Measurements from ENCODE around the gene TCTN1.

Gene TCTN1

DNA sequence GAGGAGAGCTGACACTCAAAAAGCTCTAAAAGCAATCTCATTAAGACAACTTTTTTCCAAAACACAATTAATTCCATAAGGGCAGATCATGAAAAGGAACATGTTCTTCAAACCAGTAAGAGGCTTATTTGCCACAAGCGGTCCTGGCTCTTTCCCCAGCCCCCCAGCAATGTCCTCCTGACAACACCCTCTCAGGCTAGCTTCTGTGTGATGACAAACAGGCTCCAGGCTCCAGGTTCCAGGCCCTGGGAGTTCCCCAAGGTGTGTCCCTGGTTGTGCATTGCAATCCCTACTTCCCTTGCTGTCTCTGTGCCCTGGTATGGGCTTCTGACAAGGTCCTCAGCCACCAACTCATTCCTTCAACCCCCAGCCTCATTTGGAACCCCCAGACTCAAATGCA lies 66.1 kb downstream of the TCTN1 start:
- DNase-seq (ENCODE audit: low spot score): no peak

DNA sequence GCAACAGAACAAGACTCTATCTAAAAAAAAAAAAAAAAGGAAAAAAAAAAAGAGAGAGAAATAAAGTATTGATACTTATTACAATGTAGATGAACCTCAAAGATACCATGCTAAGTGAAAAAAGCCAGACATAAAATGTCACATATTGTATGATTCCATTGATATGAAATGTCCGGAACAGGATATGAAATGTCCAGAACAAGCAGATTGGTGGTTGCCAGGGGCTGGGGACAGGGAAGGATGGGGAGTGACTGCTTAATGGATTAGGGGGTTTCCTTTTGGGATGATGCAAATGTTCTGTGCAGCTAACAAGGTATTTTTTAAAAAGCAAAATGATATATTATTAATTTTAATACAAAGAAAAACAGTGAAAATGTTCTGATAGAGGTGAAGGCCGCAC lies 70.0 kb downstream of the TCTN1 start:
- DNase-seq (ENCODE audit: low spot score): no peak

DNA sequence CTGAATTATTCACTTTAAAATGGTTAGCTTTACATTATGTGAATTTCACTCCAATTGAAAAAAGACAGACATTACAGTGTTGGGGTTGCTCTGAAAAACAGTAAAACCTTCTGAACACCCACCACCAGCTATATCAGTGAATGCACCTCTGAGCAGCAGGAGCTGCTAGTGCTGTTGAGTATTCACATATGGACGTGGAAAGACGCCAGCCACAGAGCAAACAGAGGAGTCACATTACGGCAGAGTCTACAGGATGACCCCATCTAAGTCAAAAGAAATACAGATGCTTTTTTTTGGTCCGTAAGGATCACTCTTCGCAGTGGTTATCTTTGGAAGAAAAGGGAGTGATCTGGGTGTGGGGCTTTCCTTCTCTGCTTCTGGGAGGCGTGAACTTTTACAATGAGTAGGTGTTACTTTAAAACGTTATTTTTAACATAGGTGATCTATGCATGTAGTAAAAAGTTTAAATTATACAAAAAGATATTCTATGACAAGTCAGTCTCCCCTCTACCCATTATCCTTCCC lies 70.4 kb downstream of the TCTN1 start:
- no peak for DNase-seq (ENCODE audit: low spot score)

DNA sequence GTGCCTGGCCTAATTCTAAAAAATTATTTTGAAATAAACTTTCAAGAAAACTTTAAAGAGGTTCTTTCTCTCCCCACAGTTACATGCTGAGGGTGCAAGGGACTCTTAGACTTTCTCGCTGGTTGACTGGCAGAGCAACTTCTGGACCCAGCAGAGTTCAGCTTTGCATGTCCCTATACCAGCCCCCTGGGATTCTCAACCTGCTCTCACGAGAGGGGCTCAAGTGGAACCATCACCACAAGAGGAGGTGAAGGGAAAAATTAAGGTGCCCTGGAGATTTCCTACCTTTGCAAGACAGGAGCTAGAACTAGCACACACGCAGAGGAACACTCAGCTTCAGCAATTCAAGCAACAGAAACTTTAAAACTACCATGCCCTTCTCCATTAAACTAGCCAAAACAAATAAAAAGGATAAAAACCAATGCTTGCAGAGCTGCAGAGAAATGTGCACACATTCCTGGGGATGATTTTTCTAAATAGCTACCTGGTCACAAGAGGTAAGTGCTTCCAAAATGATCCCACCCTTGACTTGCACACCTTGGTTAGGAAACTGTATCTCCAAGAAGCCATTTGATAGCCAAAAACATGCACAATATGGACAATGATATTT lies 72.5 kb downstream of the TCTN1 start:
- DNase-seq (ENCODE audit: low spot score): no peak

DNA sequence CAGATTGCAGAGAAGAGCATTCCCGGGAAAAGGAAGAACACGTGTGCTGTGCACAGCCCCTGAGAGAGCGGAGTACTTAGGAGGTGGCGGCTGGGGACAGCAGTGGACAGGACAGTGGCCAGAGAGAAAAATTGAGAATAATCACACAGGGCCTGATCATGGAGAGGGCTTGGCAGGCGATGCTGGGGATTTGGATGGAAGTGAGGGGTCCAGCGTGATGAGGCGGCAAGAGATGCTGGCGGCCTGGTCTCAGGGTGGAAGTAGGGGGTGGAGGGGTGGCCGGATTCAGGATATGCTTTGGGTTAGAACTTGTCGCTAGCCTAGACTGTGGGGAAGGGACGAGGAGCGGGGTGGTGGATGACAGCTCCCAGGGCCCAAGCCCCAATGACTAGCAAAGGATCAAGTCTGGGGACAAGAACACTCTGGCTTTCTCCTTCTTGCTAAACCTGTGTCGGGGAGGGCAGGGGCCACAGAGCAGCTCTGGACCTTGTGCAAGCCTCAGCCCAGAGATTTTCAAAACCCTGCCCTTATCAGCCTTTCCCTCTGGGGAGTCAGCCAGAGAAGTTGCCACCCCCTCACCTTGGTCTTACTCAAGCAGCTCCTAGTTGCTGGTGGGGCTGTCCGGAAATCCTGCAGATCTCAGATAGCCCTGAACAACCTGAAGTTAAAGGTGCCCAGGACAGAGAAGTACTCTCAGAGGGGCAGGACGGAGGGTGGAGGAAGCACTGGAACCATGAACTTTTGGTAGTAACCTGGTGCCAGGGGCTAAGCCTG lies 73.7 kb downstream of the TCTN1 start:
- no peak for DNase-seq (ENCODE audit: low spot score)

DNA sequence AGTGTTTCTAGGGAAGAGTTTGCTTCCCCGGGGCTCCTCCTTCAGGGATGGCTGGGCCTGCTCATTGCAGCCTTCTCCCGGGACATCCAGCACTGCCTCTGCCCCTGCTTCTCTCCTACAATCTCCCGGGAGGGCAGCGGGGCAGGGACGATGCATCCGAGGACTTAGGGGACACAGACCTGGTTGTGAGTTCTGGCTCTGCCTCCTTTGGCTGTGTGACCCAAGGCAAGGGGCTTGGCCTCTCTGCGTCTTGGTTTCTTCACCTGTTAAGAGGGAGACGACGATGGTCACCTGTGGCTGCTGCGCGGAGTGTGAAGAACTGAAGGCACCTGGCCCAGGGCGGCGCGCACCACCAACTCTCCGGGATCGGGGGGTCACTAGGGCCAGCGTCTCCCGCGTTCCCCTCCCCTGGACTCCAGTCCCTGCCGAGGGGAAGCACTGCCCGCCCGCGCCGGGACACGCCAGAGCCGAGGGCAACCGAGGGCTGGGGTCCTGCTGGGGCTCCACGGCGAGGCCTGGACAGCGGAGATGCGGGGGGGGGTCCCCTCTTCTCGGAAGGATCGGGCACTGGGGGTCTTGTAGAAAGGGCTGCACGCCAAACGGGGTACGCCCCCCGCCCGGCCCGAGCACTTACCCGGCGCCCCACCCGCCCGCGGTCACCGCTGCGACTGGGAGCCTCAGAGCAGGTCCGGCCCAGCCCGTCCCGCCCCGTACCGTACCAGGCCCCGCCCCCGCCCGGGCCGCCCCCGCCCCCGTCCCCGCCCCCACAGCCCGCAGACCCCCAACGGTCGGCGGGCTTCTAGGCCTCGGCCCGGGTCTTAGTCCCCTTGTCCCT lies 74.7 kb downstream of the TCTN1 start, which contains the start of gene HVCN1:
Gene HVCN1 (minus strand): TSS at position 670 of the 835 bp plus-strand sequence. CDS start 5,870 bp downstream, outside the sequence.
- DNase-seq (ENCODE audit: low spot score): peak; percentile 78

DNA sequence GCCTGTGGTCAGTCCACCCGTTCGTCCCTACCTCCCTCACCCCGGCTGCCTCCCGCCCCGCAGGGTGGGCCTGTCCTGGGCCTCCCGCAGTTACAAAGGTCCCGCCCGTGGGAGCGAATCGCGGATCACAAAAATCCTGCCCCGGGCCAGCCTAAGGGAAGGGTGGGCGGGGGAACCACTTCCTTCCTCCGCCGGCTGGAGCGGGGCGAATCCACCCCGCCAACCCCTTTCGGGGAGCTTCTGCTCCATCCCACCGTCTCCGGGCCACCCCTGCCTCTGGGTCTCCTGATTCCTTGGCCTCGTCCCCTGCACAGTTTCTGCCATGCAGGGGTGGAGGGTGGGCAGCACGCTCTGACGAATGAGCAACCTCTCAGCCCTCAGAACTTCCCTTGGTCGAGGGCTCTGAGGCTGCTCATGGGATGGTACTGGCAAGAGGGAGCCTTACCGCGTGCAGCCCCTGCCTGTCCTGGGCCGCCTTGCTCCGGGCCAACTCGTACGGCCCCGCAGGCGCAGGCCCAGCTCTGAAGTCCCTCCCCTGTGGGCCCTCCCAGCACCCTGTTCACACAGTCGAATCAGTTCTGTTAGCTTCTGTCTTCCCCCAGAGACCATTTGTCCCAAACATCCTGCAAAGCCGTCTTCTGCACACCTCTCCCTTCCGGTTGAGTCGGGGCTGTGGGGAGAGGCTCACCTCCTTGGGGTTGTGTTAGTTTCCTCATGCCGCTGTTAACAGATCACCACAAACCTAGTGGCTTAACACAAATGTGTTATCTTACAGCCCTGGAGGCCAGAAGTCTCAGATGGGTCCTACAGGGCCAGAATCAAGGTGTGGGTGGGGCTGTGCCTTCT lies 75.6 kb downstream of the TCTN1 start:
- DNase-seq (ENCODE audit: low spot score): peak; percentile 72

DNA sequence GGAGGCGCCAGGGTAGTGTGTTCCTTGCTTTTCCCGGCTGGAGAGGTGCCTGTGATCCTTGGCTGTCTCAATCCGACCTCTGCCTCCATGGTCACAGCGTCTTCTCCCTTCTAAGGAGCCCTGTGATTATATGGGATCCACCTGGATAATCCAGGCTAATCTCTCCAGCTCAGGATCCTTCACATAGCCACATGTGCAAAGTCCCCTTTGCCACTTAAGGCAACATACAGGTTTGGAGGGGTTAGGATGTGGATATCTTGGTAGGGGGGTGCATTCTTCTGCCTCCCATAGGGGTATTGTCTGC lies 76.2 kb downstream of the TCTN1 start:
- no peak for DNase-seq (ENCODE audit: low spot score)

DNA sequence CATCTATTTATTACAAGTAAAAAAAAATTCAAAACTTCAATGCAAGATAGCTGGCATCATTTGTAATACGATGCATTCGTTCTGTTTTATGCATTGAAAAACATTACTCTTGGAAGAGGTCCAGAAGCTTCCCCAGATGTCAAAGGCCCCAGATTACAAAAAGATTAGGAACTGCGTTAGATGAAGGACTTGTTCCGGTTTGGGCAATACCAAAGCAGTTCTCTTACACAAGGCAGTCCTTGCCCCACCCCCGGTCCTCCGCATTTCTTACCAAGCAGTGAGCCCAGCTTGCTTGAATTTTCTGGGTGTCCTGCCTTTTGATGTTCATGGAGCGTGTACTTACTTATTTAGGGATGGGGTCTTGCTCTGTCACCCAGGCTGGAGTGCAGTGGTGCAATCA lies 79.8 kb downstream of the TCTN1 start:
- DNase-seq (ENCODE audit: low spot score): no peak

DNA sequence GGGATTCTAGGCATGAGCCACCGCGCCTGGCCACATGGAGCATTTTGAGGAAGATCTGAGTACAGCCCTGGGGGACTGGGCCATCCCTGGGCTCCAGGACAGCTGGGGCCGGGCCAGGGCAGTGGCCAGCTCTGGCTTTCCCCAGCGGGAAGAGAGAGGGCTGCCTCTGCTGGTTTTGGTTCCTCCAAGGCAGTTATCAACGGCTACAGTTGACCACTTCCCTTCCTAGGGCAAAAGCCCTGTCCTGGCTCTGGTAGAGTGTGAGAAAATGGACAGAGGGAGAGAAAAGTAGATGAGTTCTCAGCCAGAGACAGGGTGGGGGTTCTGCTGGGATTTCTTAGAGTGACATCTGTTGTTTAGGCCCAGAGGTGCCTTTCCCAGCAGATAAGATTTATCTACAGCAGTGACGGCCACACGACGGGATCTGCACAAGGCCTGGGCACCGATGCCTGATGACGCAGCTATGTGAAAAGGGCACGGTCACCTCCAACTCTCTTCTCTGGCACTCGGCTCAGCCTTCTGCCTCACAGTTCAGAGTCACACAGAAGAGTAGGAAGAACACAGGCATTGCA lies 80.5 kb downstream of the TCTN1 start:
- no peak for DNase-seq (ENCODE audit: low spot score)

DNA sequence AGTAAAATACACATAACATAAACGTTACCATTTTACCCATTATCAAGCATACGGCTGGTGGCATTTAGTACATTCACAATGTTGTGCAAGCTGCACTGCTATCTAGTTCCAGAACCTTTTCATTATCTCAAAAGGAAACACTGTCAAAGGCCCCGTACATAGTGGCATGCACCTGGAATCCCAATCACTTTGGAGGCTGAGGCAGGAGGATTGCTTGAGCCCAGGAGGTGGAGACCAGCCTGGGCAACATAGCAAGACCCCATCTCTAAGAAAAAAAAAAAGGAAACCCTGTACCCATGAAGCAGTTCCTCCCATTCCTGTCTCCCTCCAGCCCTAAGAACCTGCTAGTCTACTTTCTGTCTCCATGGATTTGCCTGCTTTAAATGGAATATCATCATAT lies 82.4 kb downstream of the TCTN1 start:
- no peak for DNase-seq (ENCODE audit: low spot score)

DNA sequence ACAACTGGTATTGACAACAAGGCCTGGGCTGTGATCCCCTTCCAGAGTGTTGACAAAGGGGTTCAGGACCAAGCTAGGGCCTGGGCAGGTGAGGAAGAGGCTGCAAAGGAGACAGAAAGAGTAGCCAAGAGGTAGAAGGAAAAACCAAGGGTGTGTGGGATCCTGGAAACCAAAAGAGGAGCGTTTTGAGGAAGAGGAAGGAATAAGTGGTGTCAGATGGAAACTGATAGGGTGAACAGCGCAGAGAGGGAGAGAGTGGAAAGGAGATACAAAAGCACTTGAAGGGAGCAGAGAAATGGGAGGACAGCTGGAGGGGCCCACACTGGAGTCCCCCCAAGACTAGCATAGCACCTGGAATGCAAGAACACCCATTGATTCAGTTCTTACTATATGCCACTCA lies 83.3 kb downstream of the TCTN1 start:
- DNase-seq (ENCODE audit: low spot score): no peak

DNA sequence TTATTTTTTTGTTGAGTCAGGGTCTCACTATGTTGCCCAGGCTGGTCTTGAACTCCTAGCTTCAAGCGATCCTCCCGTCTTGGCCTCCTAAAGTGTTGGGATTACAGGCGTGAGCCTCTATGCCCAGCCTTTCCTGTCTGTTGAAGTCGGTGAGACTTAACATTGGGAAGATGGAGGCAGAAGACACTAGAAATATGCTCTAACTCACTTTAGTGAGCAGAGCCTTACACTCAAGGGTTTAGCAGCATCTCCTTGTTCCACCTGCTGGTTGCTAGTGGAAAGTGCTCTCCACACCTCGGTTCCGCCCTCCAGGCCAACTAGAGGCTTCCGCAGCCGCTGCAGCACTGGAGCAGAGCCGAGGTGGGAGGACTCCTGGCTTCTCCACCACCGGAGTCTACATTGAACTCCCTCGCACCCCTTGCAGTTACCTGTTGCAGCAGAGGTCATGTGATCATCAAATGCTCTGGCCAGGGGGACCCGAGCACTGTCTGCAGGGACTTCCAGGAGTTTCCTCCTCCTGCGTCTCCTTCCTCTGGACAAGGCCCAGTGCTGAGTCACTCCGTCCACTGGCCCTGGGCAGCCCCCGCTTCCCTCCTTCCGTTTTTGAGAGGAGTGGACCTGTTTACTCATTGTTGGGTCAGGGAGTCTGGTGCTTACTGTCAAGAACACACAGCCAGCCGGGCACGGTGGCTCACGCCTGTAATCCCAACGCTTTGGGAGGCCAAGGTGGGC lies 84.4 kb downstream of the TCTN1 start:
- DNase-seq (ENCODE audit: low spot score): peak; percentile 47

Data from GM03348 (cell line).